A673 (cell line): Measurements from ENCODE around the gene ZNRF4. TPM values are rescaled to one million over a fixed set of nuclear protein-coding genes. Genes with fewer than 3 reads are reported as not detected.

Experiments used
- BruUV-seq: library from RNA; stranded (reverse); fragments of 400-500 nt; replicated peaks from 2 replicates; lab custom pipeline; 2021; lab: Mats Ljungman, UMichigan
- CTCF ChIA-PET: fragments of 300-600 bp; sonication (Branson Sonifier 250); formaldehyde crosslinking; loops from one replicate; lab custom pipeline; 2022; ENCODE audit warnings: antibody characterized with exemption; lab: Charles Lee
- POLR2A ChIA-PET: fragments of 300-600 bp; sonication (Branson Sonifier 250); formaldehyde crosslinking; loops from one replicate; lab custom pipeline; 2022; ENCODE audit warnings: antibody characterized with exemption; ENCODE audit not compliant: low non-redundant PET; lab: Charles Lee
- DNase-seq: peaks from one replicate; pipeline ENCODE4 v3.0.0-alpha.2; 2015; ENCODE audit warnings: low spot score
- H3K27ac ChIP-seq: fragments of 200-600 bp; sonication (generic); 2 replicates; pipeline ENCODE4 v1.5.1; 2016; ENCODE audit warnings: mixed run types, low read depth, mild to moderate bottlenecking, mixed read lengths, antibody characterized with exemption, low read length; ENCODE audit not compliant: poor library complexity, severe bottlenecking
- H3K27me3 ChIP-seq: fragments of 200-600 bp; sonication (generic); replicated peaks from 2 replicates; pipeline ENCODE4 v1.6.1; 2017; ENCODE audit warnings: mixed run types, low read depth, mild to moderate bottlenecking, mixed read lengths, antibody characterized with exemption, low read length; ENCODE audit not compliant: insufficient read depth, poor library complexity
- H3K36me3 ChIP-seq: fragments of 200-600 bp; sonication (generic); 2 replicates; pipeline ENCODE4 v1.6.1; 2016; ENCODE audit warnings: mixed run types, mild to moderate bottlenecking, mixed read lengths, antibody characterized with exemption, low read length; ENCODE audit not compliant: insufficient read depth, poor library complexity, severe bottlenecking
- H3K4me1 ChIP-seq: fragments of 200-600 bp; sonication (generic); 2 replicates; pipeline ENCODE4 v1.6.1; 2017; ENCODE audit warnings: mixed run types, mild to moderate bottlenecking, mixed read lengths, antibody characterized with exemption, low read length; ENCODE audit not compliant: insufficient read depth, poor library complexity, severe bottlenecking
- H3K4me3 ChIP-seq: fragments of 200-600 bp; sonication (generic); 2 replicates; pipeline ENCODE4 v1.5.1; 2016; ENCODE audit warnings: low read depth, mixed run types, mild to moderate bottlenecking, mixed read lengths, low read length; ENCODE audit not compliant: poor library complexity, severe bottlenecking
- H3K9me3 ChIP-seq: fragments of 200-600 bp; sonication (generic); 2 replicates; pipeline ENCODE4 v1.6.1; 2016; ENCODE audit warnings: mixed run types, low read depth, mild to moderate bottlenecking, mixed read lengths, antibody characterized with exemption, low read length; ENCODE audit not compliant: poor library complexity, severe bottlenecking
- CTCF ChIP-seq: fragments of 300-800, 200-600 bp; sonication (generic); conservative IDR thresholded peaks from 2 replicates; pipeline ENCODE4 v1.5.1; 2017; ENCODE audit warnings: low read depth, mild to moderate bottlenecking, antibody characterized with exemption, low read length, moderate library complexity, mixed read lengths
- EZH2 ChIP-seq: fragments of 200-600 bp; sonication (generic); IDR thresholded peaks from 2 replicates; pipeline ENCODE4 v1.6.1; 2017; ENCODE audit warnings: borderline replicate concordance, low read depth, mild to moderate bottlenecking, mixed read lengths, antibody characterized with exemption, low read length; ENCODE audit not compliant: poor library complexity, severe bottlenecking
- intact Hi-C: fragments of 100-400 bp; cut with micrococcal nuclease; formaldehyde crosslinking; loops from one replicate; pipeline ENCODE4 v1.10.0; 2022; ENCODE audit not compliant: unreplicated experiment
- total RNA-seq: library from RNA; stranded (reverse); gene quantifications from 2 replicates; pipeline ENCODE4 v1.2.3, GENCODE V29; 2021

ZNRF4 gene
- total RNA-seq, 1 experiment from 2014 or later, result not detected

GRCh38 chr19:5440299-5440698 lies 14.9 kb upstream of the ZNRF4 start:
- TF ChIP-seq EZH2 (no peak), CTCF (no peak)
- no TSS peak for BruUV-seq
- DNase-seq, result no peak
- ChIA-PET POLR2A (no interaction called here), CTCF (no interaction called here)
- no peaks in the 10 kb centered on the region for H3K27me3 ChIP-seq
- no peaks in the 10 kb centered on the region for H3K9me3 ChIP-seq
- H3K36me3 ChIP-seq, result no peaks in the 10 kb centered on the region
- intact Hi-C loops, result no loop called here
- H3K4me1 ChIP-seq, result no peaks in the 10 kb centered on the region
- H3K27ac ChIP-seq, result no peak overlapping the region
- H3K4me3 ChIP-seq, result no peak overlapping the region

- no peak overlapping the region for H3K27ac ChIP-seq
- ChIA-PET CTCF (no interaction called here), POLR2A (no interaction called here)
- intact Hi-C loops, result no loop called here
- H3K4me3 ChIP-seq, result no peak overlapping the region
- H3K36me3 ChIP-seq, result no peaks in the 10 kb centered on the region
- no peaks in the 10 kb centered on the region for H3K27me3 ChIP-seq
- no TSS peak for BruUV-seq
- DNase-seq, result no peak
- TF ChIP-seq CTCF, result no peak
- TF ChIP-seq EZH2, result no peak
- no peaks in the 10 kb centered on the region for H3K9me3 ChIP-seq
- H3K4me1 ChIP-seq, result no peaks in the 10 kb centered on the region
These were observed 11.5 kb upstream of the ZNRF4 start for GRCh38 chr19:5443723-5444122.

- no peak overlapping the region for H3K27ac ChIP-seq
- H3K27me3 ChIP-seq, result no peaks in the 10 kb centered on the region
- no TSS peak for BruUV-seq
- no peaks in the 10 kb centered on the region for H3K9me3 ChIP-seq
- H3K4me1 ChIP-seq, result no peaks in the 10 kb centered on the region
- no peak for DNase-seq
- H3K4me3 ChIP-seq, result no peak overlapping the region
- intact Hi-C loops, result no loop called here
- TF ChIP-seq EZH2 (no peak), CTCF (no peak)
- POLR2A ChIA-PET, result no interaction called here
- CTCF ChIA-PET, result interaction anchor here (0.7 kb wide), 1 partner anchor 19 kb away, joined by 11 read pairs; no protein-coding TSS in a partner anchor
- H3K36me3 ChIP-seq, result no peaks in the 10 kb centered on the region
These were observed 10.8 kb upstream of the ZNRF4 start for GRCh38 chr19:5444431-5444830.
